Keratinocyte (primary cell): ENCODE results near the gene LYL1. TPM values are rescaled to one million over a fixed set of nuclear protein-coding genes. Genes with fewer than 3 reads are reported as not detected.

ENCODE experiments used
- DNase-seq: peaks from one replicate; pipeline ENCODE4 v3.0.0-alpha.2; 2011; ENCODE audit warnings: low read depth, missing footprints, low spot score
- FAIRE-seq: peaks from 2 replicates; lab custom pipeline; 2011; peaks lifted over from hg19 to GRCh38; lab: Jason Lieb, UNC
- H2AFZ ChIP-seq: 2 replicates; pipeline ENCODE4 v1.6.0; 2012; ENCODE audit warnings: low read length, control low read depth, inconsistent platforms; ENCODE audit not compliant: control insufficient read depth
- H3K27ac ChIP-seq: 2 replicates; pipeline ENCODE4 v1.5.1; 2011; ENCODE audit warnings: low read length; ENCODE audit not compliant: control insufficient read depth, insufficient read depth
- H3K27me3 ChIP-seq: 3 replicates; pipeline ENCODE4 v1.6.0; 2011; ENCODE audit warnings: low read length; ENCODE audit not compliant: control insufficient read depth, insufficient read depth; ENCODE audit errors: extremely low read depth
- H3K36me3 ChIP-seq, 2 experiments: 2 replicates in 1 of 2; 3 replicates in 1 of 2; pipeline ENCODE4 v1.5.1; 2011; ENCODE audit warnings: low read length in 2 of 2, mild to moderate bottlenecking in 1 of 2; ENCODE audit not compliant: control insufficient read depth in 2 of 2, insufficient read depth in 2 of 2; ENCODE audit errors: extremely low read depth in 1 of 2
- H3K4me1 ChIP-seq: 3 replicates; pipeline ENCODE4 v1.5.1; 2011; ENCODE audit warnings: low read length; ENCODE audit not compliant: control insufficient read depth, insufficient read depth; ENCODE audit errors: extremely low read depth
- H3K4me2 ChIP-seq: 3 replicates; pipeline ENCODE4 v1.6.0; 2011; ENCODE audit warnings: low read depth, low read length; ENCODE audit not compliant: control insufficient read depth, insufficient read depth; ENCODE audit errors: extremely low read depth
- H3K4me3 ChIP-seq, 3 experiments: fragments of 200-600 bp in 1 of 3; sonication (generic) in 1 of 3; 2 replicates in 2 of 3; 3 replicates in 1 of 3; pipeline ENCODE4 v1.5.1; 2011 to 2016; ENCODE audit warnings: low read length in 3 of 3, mild to moderate bottlenecking in 3 of 3, control low read depth in 2 of 3, inconsistent platforms in 1 of 3, low read depth in 1 of 3, mixed read lengths in 1 of 3, mixed run types in 1 of 3, moderate library complexity in 1 of 3; ENCODE audit not compliant: control insufficient read depth in 2 of 3, insufficient read depth in 2 of 3; ENCODE audit errors: extremely low read depth in 1 of 3
- H3K79me2 ChIP-seq: 2 replicates; pipeline ENCODE4 v1.6.0; 2012; ENCODE audit warnings: low read length; ENCODE audit not compliant: control insufficient read depth, insufficient read depth
- H3K9ac ChIP-seq: 3 replicates; pipeline ENCODE4 v1.6.0; 2011; ENCODE audit warnings: low read length; ENCODE audit not compliant: control insufficient read depth, insufficient read depth; ENCODE audit errors: extremely low read depth
- H3K9me1 ChIP-seq: 3 replicates; pipeline ENCODE4 v1.6.0; 2011; ENCODE audit warnings: low read length; ENCODE audit not compliant: control insufficient read depth, insufficient read depth; ENCODE audit errors: extremely low read depth
- H3K9me3 ChIP-seq: 2 replicates; pipeline ENCODE4 v1.5.1; 2012; ENCODE audit warnings: low read depth, low read length; ENCODE audit not compliant: control insufficient read depth
- H4K20me1 ChIP-seq: 3 replicates; pipeline ENCODE4 v1.6.0; 2011; ENCODE audit warnings: low read length; ENCODE audit not compliant: control insufficient read depth, insufficient read depth; ENCODE audit errors: extremely low read depth
- CTCF ChIP-seq, 3 experiments: IDR thresholded peaks in 1 of 3; conservative IDR thresholded peaks in 1 of 3; optimal IDR thresholded peaks in 1 of 3; 2 replicates in 2 of 3; 3 replicates in 1 of 3; pipeline versions ENCODE3 to v1.5.1; 2011; ENCODE audit warnings: low read length in 3 of 3, mild to moderate bottlenecking in 3 of 3, moderate library complexity in 2 of 3, control low read depth in 1 of 3, inconsistent platforms in 1 of 3; ENCODE audit not compliant: insufficient read depth in 2 of 3; ENCODE audit errors: extremely low read depth in 1 of 3
- EZH2 ChIP-seq: IDR thresholded peaks from one replicate; pipeline ENCODE4 v1.6.1; 2012; ENCODE audit warnings: inconsistent platforms, mild to moderate bottlenecking, low read length, moderate library complexity
- dilution Hi-C: fragments of 300-500 bp; cut with MboI; formaldehyde crosslinking; loops from one replicate; pipeline ENCODE4 v1.7.0; 2020; ENCODE audit warnings: low sequenced_read_pairs; ENCODE audit not compliant: extremely low pct_ligation_motif_present
- polyA plus RNA-seq, 5 experiments: library from polyadenylated mRNA; depleted of rRNA in 3 of 5; stranded (reverse) in 3 of 5; stranded (forward) in 1 of 5; unstranded in 1 of 5; fragments of >200 nt; gene quantifications; 1 replicate in 1 of 5; 2 replicates in 3 of 5; 3 replicates in 1 of 5; pipeline versions ENCODE4 v1.2.1 to v1.2.3, GENCODE V29; 2011 to 2012; ENCODE audit warnings: missing spikeins in 2 of 5, low read depth in 1 of 5, low replicate concordance in 1 of 5

LYL1 gene
- polyA plus RNA-seq, 1 donor (not counting 4 experiments of a cell fraction or from before 2014, with no cell fraction given): 0.07 TPM

- no peak for TF ChIP-seq EZH2
- dilution Hi-C loops: no loop called here
- Histone ChIP-seq H3K4me1 (peaks cover 2% of the 10 kb centered on the region), H2AFZ (no peak overlapping the region), H3K9ac (no peak overlapping the region), H3K4me2 (no peak overlapping the region), H3K27ac (no peak overlapping the region), H4K20me1 (no peaks in the 10 kb centered on the region), H3K36me3 (peaks cover 7 to 8% of the 10 kb centered on the region in 2 experiments), H3K27me3 (no peaks in the 10 kb centered on the region), H3K9me3 (no peaks in the 10 kb centered on the region), H3K4me3 (no peak overlapping the region), H3K9me1 (no peaks in the 10 kb centered on the region), H3K79me2 (peaks cover 23% of the 10 kb centered on the region)
- DNase-seq: no peak
- FAIRE-seq: no peak
Measured at GRCh38 chr19:13146763-13147563, 44.3 kb upstream of the LYL1 start.

- H3K9me1 ChIP-seq: no peaks in the 10 kb centered on the region
- no peak overlapping the region for H3K4me2 ChIP-seq
- FAIRE-seq (no peak), DNase-seq (no peak)
- H3K4me1 ChIP-seq: no peaks in the 10 kb centered on the region
- H3K9me3 ChIP-seq: no peaks in the 10 kb centered on the region
- TF ChIP-seq CTCF (optimal IDR thresholded peaks at IDR 0.05 in 1 of 3, IDR thresholded peaks at IDR 0.05 in 1 of 3, conservative IDR thresholded peaks at IDR 0.05 in 1 of 3; ENCODE audit: extremely low read depth in 1 of 3, insufficient read depth in 2 of 3, low read length in 3 of 3): no peak
- no peak for TF ChIP-seq EZH2
- H3K36me3 ChIP-seq: peaks cover 17 to 27% of the 10 kb centered on the region in 2 experiments
- dilution Hi-C loops: no loop called here
- no peaks in the 10 kb centered on the region for H4K20me1 ChIP-seq
- H3K27me3 ChIP-seq: no peaks in the 10 kb centered on the region
- no peak overlapping the region for H3K9ac ChIP-seq
- peaks cover 11% of the 10 kb centered on the region for H3K79me2 ChIP-seq
- no peak overlapping the region for H2AFZ ChIP-seq
- H3K27ac ChIP-seq: no peak overlapping the region
- no peak overlapping the region for H3K4me3 ChIP-seq
Measured at GRCh38 chr19:13139633-13140311, 37.1 kb upstream of the LYL1 start.
